PC-3 (cell line): ENCODE data around the gene C10orf143. TPM values are rescaled to one million over a fixed set of nuclear protein-coding genes. Genes with fewer than 3 reads are reported as not detected.

Experiments used
- ATAC-seq: fragments of 200-7000 bp; cut with Tn5 transposase; 2 replicates; pipeline ENCODE4 v1.9.1; 2020; ENCODE audit warnings: mild to moderate bottlenecking, moderate library complexity
- BruUV-seq: library from RNA; stranded (reverse); fragments of 400-500 nt; replicated peaks from 2 replicates; lab custom pipeline; 2021; lab: Mats Ljungman, UMichigan
- CTCF ChIA-PET: fragments of 300-600 bp; sonication (Branson Sonifier 250); formaldehyde crosslinking; loops from one replicate; lab custom pipeline; 2022; ENCODE audit warnings: antibody characterized with exemption; lab: Charles Lee
- POLR2A ChIA-PET: fragments of 300-600 bp; sonication (Branson Sonifier 250); formaldehyde crosslinking; loops from one replicate; lab custom pipeline; 2022; ENCODE audit warnings: antibody characterized with exemption; ENCODE audit not compliant: unreplicated experiment; lab: Charles Lee
- DNase-seq: peaks from one replicate; pipeline ENCODE4 v3.0.0-alpha.2; 2015
- H2AFZ ChIP-seq: fragments of 300-600 bp; sonication (generic); 2 replicates; pipeline ENCODE4 v1.6.0; 2016; ENCODE audit warnings: antibody characterized with exemption, low read length
- H3F3A ChIP-seq: fragments of 300-600 bp; sonication (generic); one replicate; pipeline ENCODE4 v1.6.0; 2017; ENCODE audit warnings: antibody characterized with exemption, low read length, control low read depth, mild to moderate bottlenecking; ENCODE audit not compliant: unreplicated experiment
- H3K27ac ChIP-seq: fragments of 300-600 bp; sonication (generic); 2 replicates; pipeline ENCODE4 v1.5.1; 2016; ENCODE audit warnings: mild to moderate bottlenecking, low read length
- H3K27me3 ChIP-seq: fragments of 300-600 bp; sonication (generic); 2 replicates; pipeline ENCODE4 v1.6.1; 2016; ENCODE audit warnings: low read length, mixed read lengths
- H3K36me3 ChIP-seq: fragments of 300-600 bp; sonication (generic); 2 replicates; pipeline ENCODE4 v1.6.1; 2016; ENCODE audit warnings: low read depth, mixed run types, low read length, mixed read lengths
- H3K4me1 ChIP-seq: fragments of 300-600 bp; sonication (generic); 2 replicates; pipeline ENCODE4 v1.5.1; 2016; ENCODE audit warnings: low read length; ENCODE audit not compliant: insufficient read depth
- H3K4me2 ChIP-seq: fragments of 300-600 bp; sonication (generic); 2 replicates; pipeline ENCODE4 v1.6.0; 2016; ENCODE audit warnings: low read length
- H3K4me3 ChIP-seq: fragments of 300-600 bp; sonication (generic); 2 replicates; pipeline ENCODE4 v1.5.1; 2016; ENCODE audit warnings: mild to moderate bottlenecking, low read length, mixed read lengths
- H3K79me2 ChIP-seq: fragments of 300-600 bp; sonication (generic); 2 replicates; pipeline ENCODE4 v1.6.1; 2017; ENCODE audit warnings: low read length, mixed read lengths
- H3K9ac ChIP-seq: fragments of 300-600 bp; sonication (generic); 2 replicates; pipeline ENCODE4 v1.6.0; 2016; ENCODE audit warnings: mild to moderate bottlenecking, low read length
- H3K9me2 ChIP-seq: fragments of 300-600 bp; sonication (generic); replicated peaks from 2 replicates; pipeline ENCODE4 v1.6.1; 2016; ENCODE audit warnings: mixed run types, low read length, mixed read lengths
- H3K9me3 ChIP-seq: fragments of 300-600 bp; sonication (generic); 2 replicates; pipeline ENCODE4 v1.6.1; 2016; ENCODE audit warnings: low read length, mixed read lengths
- H4K20me1 ChIP-seq: fragments of 300-600 bp; sonication (generic); 2 replicates; pipeline ENCODE4 v1.6.1; 2016; ENCODE audit warnings: low read length, mixed read lengths
- EZH2 ChIP-seq: fragments of 300-600 bp; sonication (generic); IDR thresholded peaks from one replicate; pipeline ENCODE4 v1.6.1; 2017; ENCODE audit warnings: antibody characterized with exemption, mild to moderate bottlenecking, low read length; ENCODE audit not compliant: unreplicated experiment
- EZH2phosphoT487 ChIP-seq: fragments of 300-600 bp; sonication (generic); IDR thresholded peaks from 2 replicates; pipeline ENCODE4 v1.6.1; 2018; ENCODE audit warnings: mild to moderate bottlenecking, antibody characterized with exemption, low read length, borderline replicate concordance
- intact Hi-C: fragments of 100-400 bp; cut with micrococcal nuclease; formaldehyde crosslinking; loops from 2 replicates; pipeline ENCODE4 v1.9.0; 2023
- total RNA-seq: library from RNA; depleted of rRNA; stranded (reverse); fragments of >200 nt; gene quantifications from 2 replicates; pipeline ENCODE4 v1.2.3, GENCODE V29; 2014
- TF ChIP-seq, protein P1 (sequence below): fragments of 300-600 bp; sonication (generic); conservative IDR thresholded peaks from 2 replicates; pipeline ENCODE4 v1.5.1; 2017; ENCODE audit warnings: antibody characterized with exemption, low read depth, mild to moderate bottlenecking, low read length

C10orf143 gene
- total RNA-seq, 1 experiment from 2014 or later = not detected

DNA sequence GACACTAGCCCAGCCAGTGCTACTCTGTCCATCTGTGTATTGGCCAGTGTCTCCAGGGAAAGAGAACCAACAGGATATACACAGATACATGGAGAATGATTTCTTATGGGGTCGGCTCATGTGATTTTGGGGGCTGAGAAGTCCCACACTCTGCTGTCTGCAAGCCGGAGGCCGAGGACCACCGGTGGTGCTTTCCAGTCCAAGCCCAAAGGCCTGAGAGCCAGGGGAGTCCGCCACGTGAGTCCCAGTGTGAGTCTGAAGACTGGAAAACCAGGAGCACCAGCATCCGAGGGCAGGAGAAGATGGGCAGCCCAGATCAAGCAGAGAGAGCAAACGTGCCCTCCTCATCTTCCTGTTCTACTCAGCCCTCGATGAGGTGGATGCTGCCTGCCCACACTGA, 71.5 kb downstream of the C10orf143 start:
- Histone ChIP-seq H3K4me3 (no peak overlapping the region), H3K4me2 (no peak overlapping the region), H3K36me3 (no peaks in the 10 kb centered on the region), H3K27ac (no peak overlapping the region), H3K4me1 (no peaks in the 10 kb centered on the region), H2AFZ (no peak overlapping the region), H3K9me2 (no peaks in the 10 kb centered on the region), H3K27me3 (peaks cover 9% of the 10 kb centered on the region), H3K9me3 (no peaks in the 10 kb centered on the region), H4K20me1 (no peaks in the 10 kb centered on the region), H3F3A (no peaks in the 10 kb centered on the region), H3K9ac (no peak overlapping the region), H3K79me2 (no peaks in the 10 kb centered on the region)
- CTCF ChIA-PET = no interaction called here
- DNase-seq (no peak), ATAC-seq (no peak)
- POLR2A ChIA-PET = no interaction called here
- intact Hi-C loops = no loop called here
- no TSS peak for BruUV-seq
- TF ChIP-seq EZH2phosphoT487 = no peak
- TF ChIP-seq EZH2 = no peak
- TF ChIP-seq, protein P1, sequence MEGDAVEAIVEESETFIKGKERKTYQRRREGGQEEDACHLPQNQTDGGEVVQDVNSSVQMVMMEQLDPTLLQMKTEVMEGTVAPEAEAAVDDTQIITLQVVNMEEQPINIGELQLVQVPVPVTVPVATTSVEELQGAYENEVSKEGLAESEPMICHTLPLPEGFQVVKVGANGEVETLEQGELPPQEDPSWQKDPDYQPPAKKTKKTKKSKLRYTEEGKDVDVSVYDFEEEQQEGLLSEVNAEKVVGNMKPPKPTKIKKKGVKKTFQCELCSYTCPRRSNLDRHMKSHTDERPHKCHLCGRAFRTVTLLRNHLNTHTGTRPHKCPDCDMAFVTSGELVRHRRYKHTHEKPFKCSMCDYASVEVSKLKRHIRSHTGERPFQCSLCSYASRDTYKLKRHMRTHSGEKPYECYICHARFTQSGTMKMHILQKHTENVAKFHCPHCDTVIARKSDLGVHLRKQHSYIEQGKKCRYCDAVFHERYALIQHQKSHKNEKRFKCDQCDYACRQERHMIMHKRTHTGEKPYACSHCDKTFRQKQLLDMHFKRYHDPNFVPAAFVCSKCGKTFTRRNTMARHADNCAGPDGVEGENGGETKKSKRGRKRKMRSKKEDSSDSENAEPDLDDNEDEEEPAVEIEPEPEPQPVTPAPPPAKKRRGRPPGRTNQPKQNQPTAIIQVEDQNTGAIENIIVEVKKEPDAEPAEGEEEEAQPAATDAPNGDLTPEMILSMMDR = no peak

DNA sequence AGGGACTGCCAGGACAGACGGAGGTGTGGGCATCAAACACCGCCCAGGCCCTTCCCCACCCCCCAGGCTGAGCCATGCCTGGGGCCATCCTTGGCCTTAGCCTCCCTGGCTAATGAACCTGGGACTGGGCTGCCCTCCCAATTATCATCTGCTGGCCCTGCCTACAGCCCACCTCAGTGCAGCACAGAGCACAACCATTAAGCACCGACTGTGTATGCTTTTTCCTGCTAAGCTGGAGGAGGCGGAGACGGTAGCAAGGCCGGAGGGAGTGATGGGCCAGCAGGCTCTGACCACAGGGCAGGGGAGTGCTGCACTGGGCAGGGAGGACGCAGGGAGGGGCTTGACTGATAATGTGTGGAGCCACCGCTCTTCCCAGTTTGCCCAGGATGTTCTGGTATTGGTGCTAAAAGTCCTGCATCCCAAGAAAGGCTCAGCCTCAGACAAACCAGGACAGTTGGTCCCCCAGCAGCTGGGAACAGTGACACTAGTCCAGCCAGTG, 72.0 kb downstream of the C10orf143 start:
- TF ChIP-seq EZH2phosphoT487 (no peak), EZH2 (no peak)
- TF ChIP-seq, protein P1 = no peak
- CTCF ChIA-PET = no interaction called here
- Histone ChIP-seq H3K4me2 (no peak overlapping the region), H3K4me3 (no peak overlapping the region), H3K36me3 (no peaks in the 10 kb centered on the region), H3K27ac (no peak overlapping the region), H3K79me2 (no peaks in the 10 kb centered on the region), H3K4me1 (no peaks in the 10 kb centered on the region), H2AFZ (no peak overlapping the region), H3K9me3 (no peaks in the 10 kb centered on the region), H4K20me1 (no peaks in the 10 kb centered on the region), H3F3A (no peaks in the 10 kb centered on the region), H3K27me3 (peaks cover 9% of the 10 kb centered on the region), H3K9ac (no peak overlapping the region), H3K9me2 (no peaks in the 10 kb centered on the region)
- no peak for ATAC-seq
- POLR2A ChIA-PET = no interaction called here
- no TSS peak for BruUV-seq
- intact Hi-C loops = no loop called here
- no peak for DNase-seq

DNA sequence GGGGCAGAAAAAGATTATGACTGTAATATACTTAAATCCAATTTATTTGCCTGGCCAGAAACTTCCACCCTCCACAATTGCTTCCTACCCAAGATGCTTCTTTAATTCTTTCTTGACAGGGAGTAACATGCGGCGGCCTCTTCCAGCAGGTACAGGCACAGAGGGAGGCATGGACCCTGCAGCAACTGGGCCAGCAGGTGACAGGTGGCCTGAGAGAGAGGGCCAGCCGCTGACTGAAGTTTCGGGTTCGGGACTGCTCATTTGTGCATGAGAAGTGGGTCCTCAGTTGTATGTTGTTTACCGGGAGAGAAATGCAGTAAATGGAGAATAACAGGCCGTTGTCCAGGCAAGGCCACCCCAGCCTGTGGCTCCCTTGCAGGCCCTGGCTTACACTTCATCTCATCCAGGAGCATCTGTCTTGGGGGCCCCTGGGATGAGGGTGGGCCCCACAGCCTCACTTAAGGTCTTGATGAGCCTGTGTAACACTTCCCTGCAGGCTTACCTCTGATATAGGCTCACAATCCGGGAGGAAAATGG, 72.5 kb downstream of the C10orf143 start:
- CTCF ChIA-PET = no interaction called here
- no peak overlapping the region for H3K27ac ChIP-seq
- H3K9me2 ChIP-seq = no peaks in the 10 kb centered on the region
- H3K79me2 ChIP-seq = no peaks in the 10 kb centered on the region
- POLR2A ChIA-PET = no interaction called here
- H3K4me2 ChIP-seq = no peak overlapping the region
- H3K36me3 ChIP-seq = no peaks in the 10 kb centered on the region
- TF ChIP-seq EZH2 (no peak), EZH2phosphoT487 (no peak)
- TF ChIP-seq, protein P1 = no peak
- H3K27me3 ChIP-seq = peaks cover 9% of the 10 kb centered on the region
- ATAC-seq = no peak
- no peaks in the 10 kb centered on the region for H4K20me1 ChIP-seq
- H3K4me1 ChIP-seq = no peaks in the 10 kb centered on the region
- no peak overlapping the region for H3K9ac ChIP-seq
- no peaks in the 10 kb centered on the region for H3K9me3 ChIP-seq
- no peak for DNase-seq
- H3K4me3 ChIP-seq = no peak overlapping the region
- intact Hi-C loops = no loop called here
- no peak overlapping the region for H2AFZ ChIP-seq
- H3F3A ChIP-seq = no peaks in the 10 kb centered on the region
- BruUV-seq = no TSS peak
